Right lung (tissue), 10 donors: ENCODE data around the gene GRPR. TPM values are rescaled to one million over a fixed set of nuclear protein-coding genes. Genes with fewer than 3 reads are reported as not detected.

ENCODE experiments used
- DNase-seq, 2 donors: peaks; one replicate each; pipeline ENCODE4 v3.0.0-alpha.2; 2013
- long read RNA-seq, 8 donors: transcript quantifications; one replicate each; lab custom pipeline, GENCODE V29; 2026
- polyA plus RNA-seq, 5 donors: library from polyadenylated mRNA; unstranded; fragments of 120-200 nt; gene quantifications; one replicate each; pipeline versions ENCODE4 v1.2.1 to v1.2.3, GENCODE V29; 2013; ENCODE audit warnings: inconsistent platforms in 1 of 5, low replicate concordance in 1 of 5; ENCODE audit not compliant: insufficient read length in 5 of 5, insufficient read depth in 1 of 5

Gene GRPR
- polyA plus RNA-seq = under 1 TPM; 0.16 to 0.37 (median 0.25) TPM
- long read RNA-seq, donor 1 = 0 reads
- long read RNA-seq, donor 2 = 0 reads
- long read RNA-seq, donor 3 = 0 reads
- long read RNA-seq, donor 4 = 0 reads
- long read RNA-seq, donor 5 = 0 reads
- long read RNA-seq, donor 6 = 0 reads
- long read RNA-seq, donor 7 = 0 reads
- long read RNA-seq, donor 8 = 0 reads

GRCh38 chrX:16123222-16123786 is at the start of gene GRPR:
GRPR (plus strand) TSS chrX:16123565; CDS start chrX:16123954, 389 bp downstream.
- DNase-seq = peak; percentile 52 to 67

GRCh38 chrX:16075087-16075486 is 48.3 kb upstream of the GRPR start:
- no peak for DNase-seq

- DNase-seq = no peak
These were observed 46.5 kb upstream of the GRPR start for GRCh38 chrX:16076834-16077233.

- no peak for DNase-seq
These were observed 45.6 kb upstream of the GRPR start for GRCh38 chrX:16077811-16078210.

- no peak for DNase-seq
These were observed 42.0 kb upstream of the GRPR start for GRCh38 chrX:16081357-16081756.

GRCh38 chrX:16082470-16083085 is 40.8 kb upstream of the GRPR start:
- no peak for DNase-seq

GRCh38 chrX:16087076-16087475 is 36.3 kb upstream of the GRPR start:
- peak in 1 of 2 donors; percentile 8 for DNase-seq

- DNase-seq = no peak
These were observed 34.3 kb upstream of the GRPR start for GRCh38 chrX:16089086-16089485.

GRCh38 chrX:16096141-16096540 is 27.2 kb upstream of the GRPR start:
- no peak for DNase-seq

- DNase-seq = no peak
These were observed 22.7 kb upstream of the GRPR start for GRCh38 chrX:16100673-16101072.

GRCh38 chrX:16101581-16101980 is 21.8 kb upstream of the GRPR start:
- no peak for DNase-seq

- no peak for DNase-seq
These were observed 19.7 kb upstream of the GRPR start for GRCh38 chrX:16103625-16104024.

GRCh38 chrX:16112428-16112827 is 10.9 kb upstream of the GRPR start:
- DNase-seq = no peak

GRCh38 chrX:16113978-16114565 is 9.3 kb upstream of the GRPR start:
- DNase-seq = peak in 1 of 2 donors; percentile 6

- no peak for DNase-seq
These were observed 8.8 kb upstream of the GRPR start for GRCh38 chrX:16114611-16115010.

- no peak for DNase-seq
These were observed 3.8 kb upstream of the GRPR start for GRCh38 chrX:16119353-16120220.

GRCh38 chrX:16120431-16120830 is 2.9 kb upstream of the GRPR start:
- no peak for DNase-seq

- DNase-seq = no peak
These were observed 836 bp downstream of the GRPR start for GRCh38 chrX:16124201-16124600.

GRCh38 chrX:16125520-16126149 is 2.3 kb downstream of the GRPR start:
- DNase-seq = no peak

- no peak for DNase-seq
These were observed 7.3 kb downstream of the GRPR start for GRCh38 chrX:16130707-16131106.

- DNase-seq = no peak
These were observed 11.6 kb downstream of the GRPR start for GRCh38 chrX:16134936-16135335.

- no peak for DNase-seq
These were observed 12.7 kb downstream of the GRPR start for GRCh38 chrX:16136080-16136479.
